ENCODE data around the gene CHST1. TPM values are rescaled to one million over a fixed set of nuclear protein-coding genes. Genes with fewer than 3 reads are reported as not detected.

Gene CHST1
- total RNA-seq, 2 experiments from 2014 or later = not detected

DNA sequence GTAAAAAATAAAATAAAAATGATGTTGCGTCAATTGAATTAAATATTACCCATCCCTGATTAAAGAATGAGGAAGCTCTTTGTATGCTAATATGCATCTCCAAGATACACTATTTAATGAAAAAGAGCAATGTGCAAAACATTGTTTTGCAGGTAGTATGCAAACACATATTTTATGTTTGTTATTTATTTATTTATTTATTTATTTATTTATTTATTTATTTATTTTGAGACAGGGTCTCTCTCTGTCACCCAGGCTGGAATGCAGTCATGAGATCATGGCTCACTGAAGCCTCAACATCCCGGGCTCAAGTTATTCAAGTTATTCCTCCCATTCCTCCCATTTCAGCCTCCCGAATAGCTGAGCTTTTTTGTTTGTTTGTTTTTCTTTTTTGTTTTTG, 7.2 kb upstream of the CHST1 start:
- DNase-seq (no peak), ATAC-seq (ENCODE audit: poor library complexity) (no peak)
- Histone ChIP-seq H3K36me3 (ENCODE audit: insufficient read depth, low read length) (no peaks in the 10 kb centered on the region), H3K27ac (ENCODE audit: low read depth in 1 of 2, low read length in 2 of 2) (no peak overlapping the region), H3K9me3 (ENCODE audit: control insufficient read depth in 1 of 2, insufficient read depth in 1 of 2, low read length in 2 of 2) (peaks cover 0 to 3% of the 10 kb centered on the region in 2 experiments), H3K27me3 (ENCODE audit: control insufficient read depth in 1 of 2, insufficient read depth in 2 of 2, low read length in 2 of 2) (peaks cover 3 to 12% of the 10 kb centered on the region in 2 experiments), H3K4me1 (ENCODE audit: insufficient read depth, low read length) (no peaks in the 10 kb centered on the region), H3K4me3 (ENCODE audit: low read length) (no peak overlapping the region)
- Mint-ChIP-seq H3K4me3 (no peak overlapping the region), H3K9me3 (no peaks in the 10 kb centered on the region), H3K27ac (no peak overlapping the region), H3K4me1 (ENCODE audit: low read depth) (no peaks in the 10 kb centered on the region), H3K27me3 (peaks cover 22% of the 10 kb centered on the region), H3K36me3 (ENCODE audit: low read depth) (no peaks in the 10 kb centered on the region)
- CTCF ChIA-PET = no interaction called here
- TF ChIP-seq, protein P1, sequence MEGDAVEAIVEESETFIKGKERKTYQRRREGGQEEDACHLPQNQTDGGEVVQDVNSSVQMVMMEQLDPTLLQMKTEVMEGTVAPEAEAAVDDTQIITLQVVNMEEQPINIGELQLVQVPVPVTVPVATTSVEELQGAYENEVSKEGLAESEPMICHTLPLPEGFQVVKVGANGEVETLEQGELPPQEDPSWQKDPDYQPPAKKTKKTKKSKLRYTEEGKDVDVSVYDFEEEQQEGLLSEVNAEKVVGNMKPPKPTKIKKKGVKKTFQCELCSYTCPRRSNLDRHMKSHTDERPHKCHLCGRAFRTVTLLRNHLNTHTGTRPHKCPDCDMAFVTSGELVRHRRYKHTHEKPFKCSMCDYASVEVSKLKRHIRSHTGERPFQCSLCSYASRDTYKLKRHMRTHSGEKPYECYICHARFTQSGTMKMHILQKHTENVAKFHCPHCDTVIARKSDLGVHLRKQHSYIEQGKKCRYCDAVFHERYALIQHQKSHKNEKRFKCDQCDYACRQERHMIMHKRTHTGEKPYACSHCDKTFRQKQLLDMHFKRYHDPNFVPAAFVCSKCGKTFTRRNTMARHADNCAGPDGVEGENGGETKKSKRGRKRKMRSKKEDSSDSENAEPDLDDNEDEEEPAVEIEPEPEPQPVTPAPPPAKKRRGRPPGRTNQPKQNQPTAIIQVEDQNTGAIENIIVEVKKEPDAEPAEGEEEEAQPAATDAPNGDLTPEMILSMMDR (IDR thresholded peaks at IDR 0.05) = no peak
- intact Hi-C loops (cut with DNase I, micrococcal nuclease) = no loop called here
- POLR2A ChIA-PET = no interaction called here

DNA sequence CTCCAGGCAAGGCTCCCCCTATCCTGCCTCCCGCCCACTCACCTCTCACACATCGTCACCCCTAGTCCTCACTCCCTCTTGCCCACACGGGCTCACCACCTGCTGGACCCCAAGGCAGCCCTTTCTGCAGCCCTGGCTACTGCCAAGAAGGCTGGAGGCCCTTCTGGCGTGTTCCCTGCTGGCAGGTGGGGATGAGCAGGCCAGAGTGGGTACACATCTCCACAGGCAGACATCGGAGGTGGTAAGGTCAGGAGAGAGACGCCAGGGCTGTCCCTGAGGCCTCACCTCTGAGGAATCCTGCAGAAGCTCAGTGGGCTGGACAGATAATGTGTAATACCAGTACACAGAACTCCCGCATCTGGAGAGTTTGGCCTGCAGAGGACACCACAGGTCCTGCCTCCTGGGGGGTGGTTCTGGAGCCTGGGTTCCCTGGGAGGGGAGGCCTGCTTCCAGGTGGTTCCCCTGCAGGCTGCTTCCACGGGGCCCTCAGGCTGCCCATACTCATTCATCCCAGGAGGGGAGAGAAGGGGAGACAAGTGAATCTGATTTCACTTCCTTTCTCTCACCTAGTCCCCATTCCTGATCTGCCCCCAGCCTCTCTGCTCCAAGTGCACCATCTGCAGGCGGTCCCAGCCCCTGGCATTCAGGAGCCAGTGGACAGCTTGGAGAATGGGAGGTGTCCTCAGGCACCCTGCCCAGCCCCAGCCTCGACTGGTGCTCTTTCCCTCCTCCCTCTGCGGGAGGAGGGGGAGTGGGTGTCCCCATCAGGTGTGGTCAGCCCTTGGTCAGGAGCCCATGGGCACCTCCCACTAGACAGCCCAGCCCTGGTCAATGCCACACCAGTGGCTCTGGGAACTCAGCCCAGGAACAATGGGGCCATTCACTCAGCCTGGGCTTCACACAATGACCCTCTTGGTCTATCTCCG, 6.1 kb upstream of the CHST1 start:
- H3K27me3 ChIP-seq (ENCODE audit: control insufficient read depth in 1 of 2, insufficient read depth in 2 of 2, low read length in 2 of 2) = peaks cover 10 to 18% of the 10 kb centered on the region in 2 experiments
- H3K4me1 ChIP-seq (ENCODE audit: insufficient read depth, low read length) = no peaks in the 10 kb centered on the region
- POLR2A ChIA-PET = no interaction called here
- peaks cover 32% of the 10 kb centered on the region for H3K27me3 Mint-ChIP-seq
- no peak overlapping the region for H3K27ac Mint-ChIP-seq
- H3K4me3 ChIP-seq (ENCODE audit: low read length) = no peak overlapping the region
- no peaks in the 10 kb centered on the region for H3K36me3 ChIP-seq (ENCODE audit: insufficient read depth, low read length)
- H3K36me3 Mint-ChIP-seq (ENCODE audit: low read depth) = no peaks in the 10 kb centered on the region
- no peaks in the 10 kb centered on the region for H3K9me3 Mint-ChIP-seq
- CTCF ChIA-PET = no interaction called here
- H3K4me1 Mint-ChIP-seq (ENCODE audit: low read depth) = no peaks in the 10 kb centered on the region
- ATAC-seq (ENCODE audit: poor library complexity) (no peak), DNase-seq (no peak)
- H3K4me3 Mint-ChIP-seq = no peak overlapping the region
- TF ChIP-seq, protein P1 (IDR thresholded peaks at IDR 0.05) = no peak
- H3K9me3 ChIP-seq (ENCODE audit: control insufficient read depth in 1 of 2, insufficient read depth in 1 of 2, low read length in 2 of 2) = peaks cover 0 to 3% of the 10 kb centered on the region in 2 experiments
- no peak overlapping the region for H3K27ac ChIP-seq (ENCODE audit: low read depth in 1 of 2, low read length in 2 of 2)
- intact Hi-C loops (cut with DNase I, micrococcal nuclease) = no loop called here

DNA sequence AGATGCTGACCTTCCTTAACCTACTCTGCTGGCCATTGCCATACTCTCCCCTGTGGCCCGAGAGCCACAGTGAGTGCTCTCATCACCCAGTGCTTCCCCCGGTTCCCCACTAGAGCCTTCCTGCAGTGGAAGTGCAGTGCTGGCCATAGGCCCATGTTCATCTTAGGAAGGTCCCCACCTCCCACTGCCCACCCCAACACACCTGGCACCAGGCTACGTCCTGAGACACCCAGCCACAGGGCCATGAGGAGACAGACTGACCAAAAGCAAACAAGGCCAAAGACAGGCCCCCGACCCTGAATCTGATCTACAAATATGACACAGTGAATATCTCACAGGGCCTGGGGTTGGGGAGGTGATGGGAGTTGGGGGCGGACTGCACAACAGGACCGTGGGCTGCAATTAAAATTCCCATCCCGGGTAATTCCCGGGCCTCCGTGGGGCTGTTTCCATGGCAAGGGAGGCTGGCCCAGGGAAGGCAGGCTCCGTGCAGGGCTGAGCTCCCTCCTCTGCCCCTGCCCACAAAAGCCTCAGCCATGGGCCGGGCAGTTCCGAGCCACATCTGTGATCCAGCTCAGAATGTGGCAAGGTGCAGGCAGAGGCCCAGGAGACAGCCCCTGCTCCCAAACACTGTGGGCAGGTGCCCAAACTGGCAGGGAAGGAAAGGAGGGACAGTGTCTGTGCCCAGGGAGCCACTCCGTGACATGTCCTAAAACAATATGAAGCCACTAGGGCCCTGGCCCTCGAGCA, 5.1 kb upstream of the CHST1 start:
- peaks cover 18 to 27% of the 10 kb centered on the region in 2 experiments for H3K27me3 ChIP-seq (ENCODE audit: control insufficient read depth in 1 of 2, insufficient read depth in 2 of 2, low read length in 2 of 2)
- Mint-ChIP-seq H3K36me3 (ENCODE audit: low read depth) (no peaks in the 10 kb centered on the region), H3K4me1 (ENCODE audit: low read depth) (no peaks in the 10 kb centered on the region), H3K27me3 (peaks cover 40% of the 10 kb centered on the region), H3K4me3 (no peak overlapping the region), H3K9me3 (no peaks in the 10 kb centered on the region), H3K27ac (no peak overlapping the region)
- intact Hi-C loops (cut with DNase I, micrococcal nuclease) = no loop called here
- ChIA-PET CTCF (no interaction called here), POLR2A (no interaction called here)
- no peak overlapping the region for H3K27ac ChIP-seq (ENCODE audit: low read depth in 1 of 2, low read length in 2 of 2)
- H3K4me1 ChIP-seq (ENCODE audit: insufficient read depth, low read length) = no peaks in the 10 kb centered on the region
- TF ChIP-seq, protein P1 (IDR thresholded peaks at IDR 0.05) = no peak
- no peaks in the 10 kb centered on the region for H3K36me3 ChIP-seq (ENCODE audit: insufficient read depth, low read length)
- no peak overlapping the region for H3K4me3 ChIP-seq (ENCODE audit: low read length)
- H3K9me3 ChIP-seq (ENCODE audit: control insufficient read depth in 1 of 2, insufficient read depth in 1 of 2, low read length in 2 of 2) = peaks cover 0 to 3% of the 10 kb centered on the region in 2 experiments
- DNase-seq = no peak
- no peak for ATAC-seq (ENCODE audit: poor library complexity)

Data from CD4-positive, alpha-beta T cell (primary cell).